Measurements from ENCODE around the gene PGAP3. TPM values are rescaled to one million over a fixed set of nuclear protein-coding genes. Genes with fewer than 3 reads are reported as not detected.

PGAP3 gene
- total RNA-seq, 1 experiment from 2014 or later, result 10.8 TPM

DNA sequence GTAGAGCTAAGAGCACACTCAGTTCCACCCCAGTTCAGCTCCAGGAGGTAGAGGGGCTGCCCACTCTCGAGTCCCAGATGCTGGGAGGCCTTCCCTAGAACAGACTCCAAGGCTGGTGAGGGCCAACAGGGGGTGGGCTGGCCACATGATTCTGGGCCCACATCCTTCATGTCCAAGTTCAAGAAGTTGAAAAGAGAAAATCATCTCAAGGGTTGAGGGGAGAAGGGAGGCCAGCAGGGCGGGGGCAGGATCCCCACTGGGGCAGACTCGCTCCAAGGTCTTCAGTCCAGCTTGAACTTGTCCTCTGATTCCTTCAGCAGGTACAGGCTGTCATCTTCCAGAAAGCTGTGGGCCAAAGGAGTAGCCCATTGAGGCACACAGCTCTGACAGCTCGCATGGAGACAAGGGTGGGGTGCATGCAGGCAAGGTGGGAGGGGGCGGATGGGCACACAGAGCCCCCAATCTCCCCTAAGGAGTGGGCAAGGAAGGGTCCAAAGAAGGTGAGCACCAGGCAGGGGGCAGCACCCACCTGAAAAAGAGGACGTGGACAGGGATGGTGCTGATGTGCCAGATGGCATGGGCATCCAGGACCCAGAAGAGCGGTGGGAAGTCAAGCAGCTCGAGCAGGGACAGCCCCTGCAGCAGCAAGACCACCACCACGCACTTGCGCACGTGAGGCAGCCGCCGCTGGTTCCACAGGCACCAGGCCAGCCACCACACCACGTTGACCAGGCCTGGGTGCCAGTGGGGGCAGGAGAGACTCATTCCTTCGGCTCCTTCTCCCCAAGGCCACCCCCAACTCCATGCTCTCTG is 15.1 kb downstream of the PGAP3 start:
- no peak for DNase-seq (ENCODE audit: low spot score)

DNA sequence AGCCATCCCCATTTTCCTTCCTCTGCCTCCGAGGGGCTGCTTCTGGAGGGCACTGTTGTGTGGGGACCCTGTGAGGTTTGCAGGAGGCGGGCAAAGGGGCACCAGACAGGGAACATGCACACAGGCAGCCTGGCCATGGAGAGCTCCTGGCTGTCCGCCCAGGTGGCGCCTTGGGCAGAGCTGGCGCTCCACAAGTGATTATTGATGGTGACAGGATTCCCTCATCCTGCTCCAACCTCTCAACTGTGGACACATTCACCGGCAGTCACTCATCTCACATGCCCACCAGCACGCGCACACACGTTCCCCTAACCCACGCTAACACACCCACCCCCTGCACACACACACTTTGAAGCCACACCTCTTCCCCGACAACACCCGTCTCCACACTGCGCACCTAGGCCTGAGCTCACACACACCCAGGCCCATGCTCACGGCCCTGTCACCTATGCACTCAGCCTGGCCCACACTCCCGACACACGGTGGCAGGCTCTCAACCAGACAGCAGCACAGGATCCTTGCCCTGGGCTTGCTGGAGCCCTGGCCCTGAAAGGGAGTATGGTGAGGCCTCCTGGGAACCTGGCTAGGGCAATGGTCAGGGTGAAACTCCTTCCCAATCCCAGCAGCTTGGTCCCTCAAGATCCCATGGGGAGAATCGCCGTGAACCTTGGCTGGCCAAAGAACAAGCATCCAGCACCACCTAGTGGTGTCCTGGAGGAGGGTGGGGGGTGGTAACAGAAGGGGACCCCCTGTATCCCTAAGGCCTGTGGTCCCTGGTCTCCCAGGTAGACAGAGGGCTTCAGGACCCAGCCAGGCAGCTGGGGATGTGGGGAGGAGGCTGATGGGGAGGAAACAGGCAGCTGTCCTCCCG is 16.0 kb downstream of the PGAP3 start:
- peak; percentile 53 for DNase-seq (ENCODE audit: low spot score)

DNA sequence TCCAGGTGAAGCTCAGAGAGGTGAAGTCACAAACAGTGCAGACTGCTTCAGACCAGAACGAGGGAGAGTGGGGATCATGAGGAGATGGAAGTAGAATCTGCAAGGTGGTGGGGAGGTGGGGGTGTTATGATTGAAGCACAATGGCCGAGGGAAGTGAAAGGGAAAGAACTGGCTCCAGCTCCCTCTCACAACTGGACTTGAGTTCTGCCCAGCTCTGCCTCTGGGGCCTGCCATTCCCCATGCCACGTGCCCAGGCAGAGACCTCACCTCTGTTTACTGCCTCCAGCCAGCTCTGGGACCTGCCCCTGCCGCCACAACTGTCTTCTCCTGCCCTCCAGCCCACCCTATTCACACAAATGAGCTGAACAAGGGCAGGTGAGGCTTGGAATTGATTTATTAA is 17.1 kb downstream of the PGAP3 start:
- DNase-seq (ENCODE audit: low spot score), result no peak

DNA sequence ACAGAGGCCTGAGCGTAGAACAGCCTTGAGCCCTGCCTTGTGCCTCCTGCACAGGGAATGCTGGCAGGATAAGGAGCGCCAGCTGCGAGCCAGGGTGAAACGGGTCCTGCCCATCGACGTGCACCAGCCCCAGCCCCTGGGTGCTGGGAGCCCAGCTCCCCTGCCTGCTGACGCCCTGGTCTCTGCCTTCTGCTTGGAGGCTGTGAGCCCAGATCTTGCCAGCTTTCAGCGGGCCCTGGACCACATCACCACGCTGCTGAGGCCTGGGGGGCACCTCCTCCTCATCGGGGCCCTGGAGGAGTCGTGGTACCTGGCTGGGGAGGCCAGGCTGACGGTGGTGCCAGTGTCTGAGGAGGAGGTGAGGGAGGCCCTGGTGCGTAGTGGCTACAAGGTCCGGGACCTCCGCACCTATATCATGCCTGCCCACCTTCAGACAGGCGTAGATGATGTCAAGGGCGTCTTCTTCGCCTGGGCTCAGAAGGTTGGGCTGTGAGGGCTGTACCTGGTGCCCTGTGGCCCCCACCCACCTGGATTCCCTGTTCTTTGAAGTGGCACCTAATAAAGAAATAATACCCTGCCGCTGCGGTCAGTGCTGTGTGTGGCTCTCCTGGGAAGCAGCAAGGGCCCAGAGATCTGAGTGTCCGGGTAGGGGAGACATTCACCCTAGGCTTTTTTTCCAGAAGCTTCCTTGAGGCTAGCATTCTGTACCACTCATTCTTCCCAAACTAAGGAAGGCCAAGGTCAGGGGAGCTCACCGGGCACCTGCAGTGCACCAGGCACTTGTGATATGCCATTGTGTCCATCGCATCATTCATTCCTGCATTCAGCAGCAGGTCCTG is 17.7 kb downstream of the PGAP3 start:
- DNase-seq (ENCODE audit: low spot score), result no peak

DNA sequence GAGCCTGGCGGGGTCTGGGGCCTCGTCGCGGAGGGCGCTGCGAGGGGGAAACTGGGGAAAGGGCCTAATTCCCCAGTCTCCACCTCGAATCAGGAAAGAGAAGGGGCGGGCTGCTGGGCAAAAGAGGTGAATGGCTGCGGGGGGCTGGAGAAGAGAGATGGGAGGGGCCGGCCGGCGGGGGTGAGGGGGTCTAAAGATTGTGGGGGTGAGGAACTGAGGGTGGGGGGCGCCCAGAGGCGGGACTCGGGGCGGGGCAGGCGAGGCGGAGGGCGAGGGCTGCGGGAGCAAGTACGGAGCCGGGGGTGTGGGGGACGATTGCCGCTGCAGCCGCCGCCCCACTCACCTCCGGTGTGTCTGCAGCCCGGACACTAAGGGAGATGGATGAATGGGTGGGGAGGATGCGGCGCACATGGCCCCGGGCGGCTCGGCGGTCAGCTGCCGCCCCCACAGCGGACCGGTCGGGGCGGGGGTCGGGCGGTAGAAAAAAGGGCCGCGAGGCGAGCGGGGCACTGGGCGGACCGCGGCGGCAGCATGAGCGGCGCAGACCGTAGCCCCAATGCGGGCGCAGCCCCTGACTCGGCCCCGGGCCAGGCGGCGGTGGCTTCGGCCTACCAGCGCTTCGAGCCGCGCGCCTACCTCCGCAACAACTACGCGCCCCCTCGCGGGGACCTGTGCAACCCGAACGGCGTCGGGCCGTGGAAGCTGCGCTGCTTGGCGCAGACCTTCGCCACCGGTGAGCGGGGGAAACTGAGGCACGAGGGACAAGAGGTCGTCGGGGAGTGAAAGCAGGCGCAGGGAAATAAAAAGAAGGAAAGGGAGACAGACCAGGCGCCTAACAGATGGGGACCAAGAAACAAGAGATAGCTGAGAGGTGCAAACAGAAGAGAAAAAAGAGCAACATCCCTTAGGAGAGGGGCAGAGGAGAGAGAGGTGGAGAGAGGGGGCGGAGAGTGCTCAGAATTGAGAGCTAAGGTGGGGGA is 19.6 kb downstream of the PGAP3 start, which contains the start of gene PNMT:
PNMT (plus strand) TSS at position 509 of the 980 bp plus-strand sequence; CDS start at position 532, 23 bp downstream.
- DNase-seq (ENCODE audit: low spot score), result no peak

DNA sequence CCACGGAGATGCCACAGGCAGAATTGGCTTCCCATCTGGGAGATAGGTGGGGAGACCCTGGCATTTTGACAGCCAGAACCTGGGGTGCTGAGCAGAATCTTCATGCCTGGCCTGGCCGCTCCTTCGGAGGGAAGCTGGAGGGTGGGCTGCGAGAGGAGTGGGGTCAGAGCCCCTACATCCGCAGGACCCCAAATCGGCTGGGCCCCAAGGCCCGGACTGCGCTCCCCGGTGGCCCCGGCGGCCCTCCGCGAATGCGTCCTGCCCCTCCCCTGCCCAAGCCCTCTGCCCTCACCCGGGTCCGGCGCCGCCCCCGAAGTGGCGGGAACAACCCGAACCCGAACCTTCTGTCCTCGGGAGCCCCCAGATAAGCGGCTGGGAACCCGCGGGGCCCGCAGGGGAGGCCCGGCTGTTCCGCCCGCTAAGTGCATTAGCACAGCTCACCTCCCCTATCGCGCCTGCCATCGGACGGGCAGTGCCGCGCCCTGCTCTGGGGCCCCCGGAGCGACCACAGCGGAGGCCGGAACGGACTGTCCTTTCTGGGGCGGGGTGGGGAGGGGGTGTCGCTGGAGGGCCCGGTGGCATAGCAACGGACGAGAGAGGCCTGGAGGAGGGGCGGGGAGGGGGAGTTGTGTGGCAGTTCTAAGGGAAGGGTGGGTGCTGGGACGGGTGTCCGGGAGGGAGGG is 20.5 kb downstream of the PGAP3 start:
- DNase-seq (ENCODE audit: low spot score), result no peak

DNA sequence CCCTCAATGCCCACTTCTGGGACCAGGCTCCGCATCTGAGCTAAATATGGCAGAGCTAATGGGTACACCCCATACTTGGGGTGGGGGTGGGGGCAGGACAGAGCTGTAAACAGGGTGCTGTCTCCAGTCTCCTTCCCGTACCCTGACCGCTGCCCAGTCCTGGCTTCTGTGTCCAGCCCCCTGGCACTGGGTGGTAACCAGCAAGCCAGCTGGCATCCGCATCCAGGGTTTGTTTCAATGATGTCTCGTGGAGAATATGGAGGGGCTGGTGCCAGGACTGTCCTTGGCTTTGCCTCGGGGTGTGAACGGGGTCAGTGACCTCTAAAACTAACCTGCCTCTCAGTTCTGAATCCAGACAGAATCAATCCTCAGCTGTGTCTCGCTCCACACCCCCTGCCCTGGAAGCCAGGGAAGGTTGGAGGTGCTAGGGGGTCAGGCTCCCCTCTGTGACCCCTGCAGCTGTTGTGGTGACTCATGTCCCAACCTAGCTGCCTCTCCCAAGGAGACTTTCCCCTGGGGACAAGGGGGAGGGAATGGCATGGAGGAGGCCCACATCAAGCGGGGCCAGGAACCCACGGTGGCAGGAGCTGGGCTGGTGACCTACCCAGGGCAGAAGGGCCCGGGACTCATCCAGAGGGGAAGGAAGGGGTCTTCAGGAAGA is 21.1 kb downstream of the PGAP3 start:
- peak; percentile 49 for DNase-seq (ENCODE audit: low spot score)

DNA sequence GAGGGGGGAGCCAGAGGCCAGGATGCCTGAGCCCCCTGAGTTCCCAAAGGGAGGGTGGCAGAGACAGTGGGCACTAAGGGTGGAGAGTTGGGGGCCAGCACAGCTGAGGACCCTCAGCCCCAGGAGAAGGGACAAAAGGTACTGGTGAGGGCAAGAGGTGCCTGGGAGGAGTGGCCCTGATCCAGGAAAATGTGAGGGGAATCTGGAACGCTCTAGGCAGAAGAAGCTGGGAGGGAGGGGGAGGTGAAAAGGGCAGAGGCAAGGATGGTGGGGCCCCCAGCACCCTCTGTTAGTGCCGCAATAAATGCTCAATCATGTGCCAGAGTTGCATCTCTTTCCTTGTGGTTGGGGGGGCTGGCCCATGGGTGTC is 21.6 kb downstream of the PGAP3 start:
- no peak for DNase-seq (ENCODE audit: low spot score)

DNA sequence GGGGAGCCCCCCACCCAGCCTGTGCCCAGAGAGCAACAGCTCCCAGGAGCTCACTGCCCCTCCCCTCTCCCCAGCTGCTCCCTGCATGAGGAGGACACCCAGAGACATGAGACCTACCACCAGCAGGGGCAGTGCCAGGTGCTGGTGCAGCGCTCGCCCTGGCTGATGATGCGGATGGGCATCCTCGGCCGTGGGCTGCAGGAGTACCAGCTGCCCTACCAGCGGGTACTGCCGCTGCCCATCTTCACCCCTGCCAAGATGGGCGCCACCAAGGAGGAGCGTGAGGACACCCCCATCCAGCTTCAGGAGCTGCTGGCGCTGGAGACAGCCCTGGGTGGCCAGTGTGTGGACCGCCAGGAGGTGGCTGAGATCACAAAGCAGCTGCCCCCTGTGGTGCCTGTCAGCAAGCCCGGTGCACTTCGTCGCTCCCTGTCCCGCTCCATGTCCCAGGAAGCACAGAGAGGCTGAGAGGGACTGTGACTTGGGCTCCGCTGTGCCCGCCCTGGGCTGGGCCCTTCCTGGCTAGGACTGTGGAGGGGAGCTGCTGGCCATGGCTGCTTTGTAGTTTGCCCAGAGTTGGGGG is 22.1 kb downstream of the PGAP3 start:
- no peak for DNase-seq (ENCODE audit: low spot score)

DNA sequence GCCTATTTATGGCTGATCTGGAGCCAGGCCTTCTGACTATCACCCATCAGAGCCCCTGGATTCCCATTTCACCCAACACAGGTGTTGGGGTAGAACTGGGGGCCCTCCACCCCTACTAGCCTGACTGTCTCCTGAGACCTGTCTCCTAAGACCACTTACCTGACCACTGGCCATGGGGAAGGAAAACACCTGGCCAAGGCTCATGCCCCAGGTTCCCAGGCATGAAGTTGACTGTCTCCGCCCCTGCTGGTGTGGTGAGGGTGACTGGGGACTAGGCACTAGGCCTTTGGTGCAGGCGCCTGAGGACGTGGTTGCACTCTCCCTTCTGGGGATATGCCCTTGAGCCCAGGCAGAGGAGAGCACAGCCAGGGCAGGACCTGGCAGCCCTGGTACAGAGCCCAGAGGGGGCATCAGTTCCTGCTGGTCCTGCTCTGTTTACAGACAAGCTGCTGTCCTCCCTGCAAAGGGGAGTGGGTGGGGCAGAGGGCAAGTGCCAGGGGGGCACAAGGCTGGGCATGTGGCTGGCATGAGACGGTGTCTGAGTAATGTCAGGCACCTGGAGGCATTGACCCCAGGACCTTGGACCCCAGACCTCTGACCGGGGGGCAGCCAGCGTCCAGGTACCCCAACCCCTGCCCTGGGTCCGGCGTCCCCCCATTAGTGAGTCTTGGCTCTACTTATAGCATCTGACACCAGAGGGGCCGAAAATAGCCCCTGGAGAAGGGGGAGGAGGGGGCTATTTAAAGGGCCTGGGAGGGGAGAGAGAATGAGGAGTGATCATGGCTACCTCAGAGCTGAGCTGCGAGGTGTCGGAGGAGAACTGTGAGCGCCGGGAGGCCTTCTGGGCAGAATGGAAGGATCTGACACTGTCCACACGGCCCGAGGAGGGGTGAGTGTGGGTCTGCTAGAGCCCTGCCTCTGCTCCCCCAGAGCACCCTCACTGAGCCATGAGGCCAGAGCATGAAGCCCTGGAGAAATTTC is 23.0 kb downstream of the PGAP3 start, which contains the start of gene TCAP:
TCAP (plus strand) TSS at position 769 of the 981 bp plus-strand sequence; CDS start at position 780, 11 bp downstream.
- no peak for DNase-seq (ENCODE audit: low spot score)

DNA sequence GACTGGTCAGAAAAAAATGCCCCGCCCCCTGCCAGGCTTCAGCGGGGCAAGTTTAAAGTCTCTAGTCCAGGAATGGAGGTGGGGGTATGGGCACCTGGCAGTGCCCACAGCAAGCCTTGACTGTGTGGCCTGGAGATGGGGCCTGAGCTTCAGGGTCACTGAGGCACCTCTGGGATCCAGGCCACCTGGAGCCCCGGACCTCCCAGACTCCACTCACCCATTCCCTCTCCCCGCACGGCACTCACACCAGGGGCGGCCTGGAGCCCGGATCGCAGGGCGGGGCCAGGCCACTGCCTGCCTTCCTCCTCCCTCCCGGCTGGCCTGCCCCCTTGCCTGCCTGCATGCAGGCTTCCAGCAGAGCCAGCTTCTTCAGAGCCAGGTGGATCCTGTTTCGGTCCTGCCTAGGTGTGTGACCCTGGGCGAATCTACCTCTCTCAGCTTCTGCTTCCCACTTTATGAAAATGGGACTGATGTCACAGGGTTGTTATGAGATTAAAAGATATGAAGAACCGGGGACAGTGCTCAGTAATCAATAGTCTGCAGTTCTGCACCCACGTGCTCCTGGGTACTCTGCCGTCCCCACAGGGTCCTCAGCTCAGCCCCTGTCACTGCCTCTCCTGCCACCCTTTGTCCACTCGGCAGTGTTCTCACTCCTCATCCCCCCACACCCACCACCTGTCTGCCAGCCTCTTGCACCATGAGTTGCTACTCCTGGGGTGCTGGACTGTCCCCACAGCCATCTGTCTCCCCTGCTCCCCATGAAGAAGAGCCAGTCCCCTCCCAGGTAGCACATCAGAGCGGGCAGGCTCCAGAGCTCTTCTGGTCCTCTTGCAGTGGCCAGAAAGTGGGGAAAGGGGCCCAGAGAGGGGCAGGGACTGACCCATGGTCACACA is 23.9 kb downstream of the PGAP3 start:
- peak; percentile 62 for DNase-seq (ENCODE audit: low spot score)

DNA sequence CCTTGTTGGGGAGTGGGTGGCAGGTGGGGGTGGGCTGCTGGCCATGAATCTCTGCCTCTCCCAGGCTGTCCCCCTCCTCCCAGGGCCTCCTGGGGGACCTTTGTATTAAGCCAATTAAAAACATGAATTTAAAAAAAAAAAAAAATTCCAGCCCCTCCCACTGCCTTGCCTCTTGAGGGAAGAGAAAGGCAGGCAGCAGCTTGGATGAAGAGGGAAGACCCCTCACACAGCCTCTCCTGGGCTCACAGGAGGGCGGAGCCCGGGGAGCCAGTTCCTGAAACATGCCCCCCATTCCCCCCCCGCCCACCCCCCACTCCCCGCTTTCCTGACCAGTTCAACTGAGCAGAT is 24.5 kb downstream of the PGAP3 start:
- DNase-seq (ENCODE audit: low spot score), result no peak

DNA sequence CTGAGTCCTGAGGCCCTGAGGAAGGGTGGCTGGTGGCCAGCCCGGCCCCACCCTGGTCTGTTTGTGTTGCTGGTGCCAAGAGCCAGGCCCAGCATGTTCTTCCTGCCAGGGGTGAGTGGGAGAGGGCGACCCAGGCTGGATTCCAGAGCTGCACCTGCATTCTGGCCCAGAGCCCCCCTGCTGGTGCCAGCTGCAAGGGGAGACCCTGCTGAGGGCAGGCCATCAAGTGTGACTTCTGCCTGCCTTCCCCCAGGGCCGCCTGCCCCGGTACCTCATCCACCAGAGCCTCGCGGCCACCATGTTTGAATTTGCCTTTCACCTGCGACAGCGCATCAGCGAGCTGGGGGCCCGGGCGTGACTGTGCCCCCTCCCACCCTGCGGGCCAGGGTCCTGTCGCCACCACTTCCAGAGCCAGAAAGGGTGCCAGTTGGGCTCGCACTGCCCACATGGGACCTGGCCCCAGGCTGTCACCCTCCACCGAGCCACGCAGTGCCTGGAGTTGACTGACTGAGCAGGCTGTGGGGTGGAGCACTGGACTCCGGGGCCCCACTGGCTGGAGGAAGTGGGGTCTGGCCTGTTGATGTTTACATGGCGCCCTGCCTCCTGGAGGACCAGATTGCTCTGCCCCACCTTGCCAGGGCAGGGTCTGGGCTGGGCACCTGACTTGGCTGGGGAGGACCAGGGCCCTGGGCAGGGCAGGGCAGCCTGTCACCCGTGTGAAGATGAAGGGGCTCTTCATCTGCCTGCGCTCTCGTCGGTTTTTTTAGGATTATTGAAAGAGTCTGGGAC is 25.1 kb downstream of the PGAP3 start:
- no peak for DNase-seq (ENCODE audit: low spot score)

DNA sequence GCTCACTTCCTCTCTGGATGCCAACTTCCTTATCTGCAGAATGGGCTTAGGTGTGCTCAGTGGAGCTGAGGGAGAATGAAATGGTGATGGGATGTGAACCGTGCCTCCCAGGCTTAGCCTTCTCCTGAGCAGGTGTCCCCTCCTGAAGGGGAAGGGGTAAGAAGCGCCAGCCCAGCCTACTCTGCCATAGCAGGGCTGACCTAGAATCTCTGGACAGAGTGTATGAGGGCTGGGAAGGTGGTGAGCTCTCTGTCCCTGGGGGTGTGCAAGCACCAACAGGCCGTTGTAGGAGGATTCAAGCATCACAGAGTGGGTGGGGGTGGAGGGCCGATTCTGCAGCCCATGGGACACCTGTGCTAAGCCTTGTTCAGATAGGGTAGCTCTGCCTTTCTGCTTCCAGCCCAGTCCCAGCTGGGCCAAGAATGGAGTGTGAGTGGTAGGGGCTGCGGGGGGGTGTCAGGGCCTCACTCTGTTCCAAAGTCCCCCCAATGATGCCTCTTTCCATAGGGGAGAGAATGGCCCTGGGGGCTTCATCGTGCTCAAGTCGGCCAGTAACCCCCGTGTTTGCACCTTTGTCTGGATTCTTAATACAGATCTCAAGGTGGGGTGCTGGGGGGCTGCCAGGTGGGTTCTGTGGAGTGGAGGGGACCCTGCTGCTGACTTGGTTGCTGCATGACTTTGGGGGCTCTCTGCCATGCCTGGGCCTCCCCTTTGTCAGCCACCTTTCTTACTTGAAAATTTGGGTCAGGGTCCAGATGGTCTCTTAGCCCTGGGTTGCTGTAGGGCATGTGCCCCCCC is 25.9 kb downstream of the PGAP3 start:
- DNase-seq (ENCODE audit: low spot score), result no peak
